ENCODE results near the gene VAT1L.

The VAT1L gene

GRCh38 chr16:77922228-77922754, 133.9 kb downstream of the VAT1L start:
- no peak overlapping the region for H3K27ac ChIP-seq (ENCODE audit: low read length)
- H4K20me1 ChIP-seq (ENCODE audit: insufficient read depth, low read length), result no peaks in the 10 kb centered on the region
- no peaks in the 10 kb centered on the region for H3K4me1 ChIP-seq (ENCODE audit: insufficient read depth, low read length)
- H3K79me2 ChIP-seq (ENCODE audit: insufficient read depth, low read length), result no peaks in the 10 kb centered on the region
- no peaks in the 10 kb centered on the region for H3K36me3 ChIP-seq (ENCODE audit: insufficient read depth, low read length)
- ATAC-seq (ENCODE audit: insufficient read depth, low read depth) (no peak), DNase-seq (no peak)
- H2AFZ ChIP-seq (ENCODE audit: low read depth, low read length), result no peak overlapping the region
- TF ChIP-seq EZH2 (IDR thresholded peaks at IDR 0.05; ENCODE audit: borderline replicate concordance, low read depth, low read length, severe bottlenecking) (no peak), CTCF (IDR thresholded peaks at IDR 0.05; ENCODE audit: borderline replicate concordance, extremely low read depth, low read length, poor library complexity, severe bottlenecking) (no peak)
- H3K27me3 ChIP-seq (ENCODE audit: insufficient read depth, low read length, poor library complexity), result no peaks in the 10 kb centered on the region
- H3K9ac ChIP-seq (ENCODE audit: low read depth, low read length), result no peak overlapping the region
- no peak overlapping the region for H3K4me3 ChIP-seq (ENCODE audit: low read depth in 1 of 2, low read length in 2 of 2)
- H3K4me2 ChIP-seq (ENCODE audit: insufficient read depth, low read length), result no peak overlapping the region
- no peaks in the 10 kb centered on the region for H3K9me3 ChIP-seq (ENCODE audit: insufficient read depth, low read length, severe bottlenecking)

GRCh38 chr16:77925531-77925930, 137.2 kb downstream of the VAT1L start:
- no peak overlapping the region for H3K9ac ChIP-seq (ENCODE audit: low read depth, low read length)
- ATAC-seq (ENCODE audit: insufficient read depth, low read depth) (no peak), DNase-seq (no peak)
- H3K79me2 ChIP-seq (ENCODE audit: insufficient read depth, low read length), result no peaks in the 10 kb centered on the region
- no peak overlapping the region for H3K4me2 ChIP-seq (ENCODE audit: insufficient read depth, low read length)
- no peak overlapping the region for H2AFZ ChIP-seq (ENCODE audit: low read depth, low read length)
- TF ChIP-seq CTCF (IDR thresholded peaks at IDR 0.05; ENCODE audit: borderline replicate concordance, extremely low read depth, low read length, poor library complexity, severe bottlenecking) (no peak), EZH2 (IDR thresholded peaks at IDR 0.05; ENCODE audit: borderline replicate concordance, low read depth, low read length, severe bottlenecking) (no peak)
- no peaks in the 10 kb centered on the region for H3K27me3 ChIP-seq (ENCODE audit: insufficient read depth, low read length, poor library complexity)
- no peaks in the 10 kb centered on the region for H3K4me1 ChIP-seq (ENCODE audit: insufficient read depth, low read length)
- no peak overlapping the region for H3K4me3 ChIP-seq (ENCODE audit: low read depth in 1 of 2, low read length in 2 of 2)
- H4K20me1 ChIP-seq (ENCODE audit: insufficient read depth, low read length), result no peaks in the 10 kb centered on the region
- no peak overlapping the region for H3K27ac ChIP-seq (ENCODE audit: low read length)
- no peaks in the 10 kb centered on the region for H3K9me3 ChIP-seq (ENCODE audit: insufficient read depth, low read length, severe bottlenecking)
- H3K36me3 ChIP-seq (ENCODE audit: insufficient read depth, low read length), result no peaks in the 10 kb centered on the region

GRCh38 chr16:77928096-77928495, 139.7 kb downstream of the VAT1L start:
- Histone ChIP-seq H3K4me1 (ENCODE audit: insufficient read depth, low read length) (no peaks in the 10 kb centered on the region), H3K27ac (ENCODE audit: low read length) (no peak overlapping the region), H3K36me3 (ENCODE audit: insufficient read depth, low read length) (no peaks in the 10 kb centered on the region), H3K27me3 (ENCODE audit: insufficient read depth, low read length, poor library complexity) (no peaks in the 10 kb centered on the region), H3K9ac (ENCODE audit: low read depth, low read length) (no peak overlapping the region), H3K4me3 (ENCODE audit: low read depth in 1 of 2, low read length in 2 of 2) (no peak overlapping the region), H4K20me1 (ENCODE audit: insufficient read depth, low read length) (no peaks in the 10 kb centered on the region), H3K4me2 (ENCODE audit: insufficient read depth, low read length) (no peak overlapping the region), H3K9me3 (ENCODE audit: insufficient read depth, low read length, severe bottlenecking) (no peaks in the 10 kb centered on the region), H3K79me2 (ENCODE audit: insufficient read depth, low read length) (no peaks in the 10 kb centered on the region), H2AFZ (ENCODE audit: low read depth, low read length) (no peak overlapping the region)
- no peak for ATAC-seq (ENCODE audit: insufficient read depth, low read depth)
- TF ChIP-seq EZH2 (IDR thresholded peaks at IDR 0.05; ENCODE audit: borderline replicate concordance, low read depth, low read length, severe bottlenecking), result no peak
- TF ChIP-seq CTCF (IDR thresholded peaks at IDR 0.05; ENCODE audit: borderline replicate concordance, extremely low read depth, low read length, poor library complexity, severe bottlenecking), result no peak
- DNase-seq, result no peak

- Histone ChIP-seq H3K27ac (ENCODE audit: low read length) (no peak overlapping the region), H3K9ac (ENCODE audit: low read depth, low read length) (no peak overlapping the region), H3K4me2 (ENCODE audit: insufficient read depth, low read length) (no peak overlapping the region), H4K20me1 (ENCODE audit: insufficient read depth, low read length) (no peaks in the 10 kb centered on the region), H3K79me2 (ENCODE audit: insufficient read depth, low read length) (no peaks in the 10 kb centered on the region), H2AFZ (ENCODE audit: low read depth, low read length) (no peak overlapping the region), H3K4me1 (ENCODE audit: insufficient read depth, low read length) (no peaks in the 10 kb centered on the region), H3K27me3 (ENCODE audit: insufficient read depth, low read length, poor library complexity) (no peaks in the 10 kb centered on the region), H3K9me3 (ENCODE audit: insufficient read depth, low read length, severe bottlenecking) (no peaks in the 10 kb centered on the region), H3K36me3 (ENCODE audit: insufficient read depth, low read length) (no peaks in the 10 kb centered on the region), H3K4me3 (ENCODE audit: low read depth in 1 of 2, low read length in 2 of 2) (no peak overlapping the region)
- TF ChIP-seq CTCF (IDR thresholded peaks at IDR 0.05; ENCODE audit: borderline replicate concordance, extremely low read depth, low read length, poor library complexity, severe bottlenecking), result no peak
- TF ChIP-seq EZH2 (IDR thresholded peaks at IDR 0.05; ENCODE audit: borderline replicate concordance, low read depth, low read length, severe bottlenecking), result no peak
- no peak for ATAC-seq (ENCODE audit: insufficient read depth, low read depth)
- no peak for DNase-seq
Observed at GRCh38 chr16:77929004-77929403, 140.6 kb downstream of the VAT1L start.
